DMS153 (cell line): ENCODE results near the gene RRBP1.

ENCODE experiments used
- DNase-seq: peaks from one replicate; lab custom pipeline; 2025; lab: John Stamatoyannopoulos, UW

Gene RRBP1

DNA sequence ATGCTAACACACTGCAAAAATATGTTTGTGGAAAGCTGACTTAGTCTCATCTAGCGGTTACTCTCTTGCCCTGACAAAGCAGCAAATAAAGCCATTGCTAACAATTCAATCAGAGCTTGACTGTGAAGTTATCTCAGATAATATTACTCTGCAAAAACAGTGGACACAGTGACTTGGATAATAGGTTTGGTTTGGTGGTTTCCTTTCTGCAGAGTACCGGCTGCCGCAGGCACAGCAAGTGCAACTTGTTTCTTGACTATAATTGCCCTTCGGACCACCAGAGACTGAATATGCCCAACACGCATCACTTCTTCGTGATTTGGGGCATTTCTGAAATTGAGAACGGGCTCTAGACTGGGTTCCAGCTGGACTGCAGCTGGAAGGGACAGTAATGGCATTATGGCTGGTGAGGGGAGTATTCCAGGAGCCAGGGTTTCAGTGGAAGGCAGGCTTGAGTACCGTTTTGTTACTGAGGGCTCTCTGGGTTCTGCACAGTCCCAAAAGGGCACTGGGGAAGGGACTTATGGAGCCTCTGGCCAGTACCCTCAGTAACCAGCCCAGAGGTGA, 72.1 kb downstream of the RRBP1 start:
- DNase-seq = no peak

DNA sequence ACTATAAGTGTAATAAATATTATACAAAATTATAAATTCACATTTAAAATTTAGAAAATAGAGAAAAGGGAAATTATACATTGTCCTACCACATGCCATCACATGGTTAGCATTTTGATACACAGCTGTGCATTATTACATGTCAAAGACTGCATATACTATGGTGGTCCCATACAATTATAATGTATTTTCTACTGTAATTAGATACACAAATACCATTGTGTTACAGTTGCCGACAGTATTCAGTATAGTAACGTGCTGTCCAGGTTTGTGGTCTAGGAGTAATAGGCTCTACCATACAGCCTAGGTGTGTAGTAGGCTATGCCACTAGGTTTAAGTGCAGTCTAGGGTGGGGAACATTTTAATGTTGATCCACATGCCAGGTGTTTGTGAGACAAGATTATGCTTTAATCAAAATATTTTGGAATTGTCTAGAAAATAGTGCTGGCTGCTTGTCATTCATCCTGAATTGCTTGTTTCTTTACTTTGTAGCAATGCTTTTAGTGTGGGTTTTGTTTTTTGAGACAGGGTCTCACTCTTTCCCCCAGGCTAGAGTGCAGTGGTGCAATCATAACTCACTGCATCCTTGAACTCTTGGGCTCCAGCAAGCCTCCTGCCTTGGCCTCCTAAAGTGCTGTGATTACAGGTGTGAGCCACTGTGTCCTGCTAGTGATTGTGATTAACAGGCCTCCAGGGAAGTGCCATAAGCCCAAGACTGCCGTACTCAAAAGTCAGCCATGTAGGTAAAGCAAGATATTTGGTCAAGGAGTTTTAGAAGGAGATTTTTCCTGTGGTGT, 73.1 kb downstream of the RRBP1 start:
- no peak for DNase-seq

DNA sequence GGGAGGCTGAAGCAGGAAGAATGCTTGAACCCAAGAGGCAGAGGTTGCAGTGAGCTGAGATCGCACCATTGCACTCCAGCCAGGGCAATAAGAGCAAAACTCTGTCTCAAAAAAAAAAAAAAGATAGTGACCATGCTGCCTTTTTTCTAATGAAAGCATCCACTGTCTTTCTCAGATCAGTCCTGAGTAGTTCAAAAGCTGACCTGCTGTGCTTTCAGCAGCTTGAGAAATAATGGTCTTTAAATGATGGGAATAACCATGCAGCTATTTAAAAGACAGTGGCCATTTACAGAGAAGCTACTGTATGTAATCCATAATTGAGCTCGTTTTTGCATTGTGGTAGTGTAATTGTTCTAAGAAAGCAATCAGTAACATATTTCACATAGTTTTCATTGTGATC, 76.0 kb downstream of the RRBP1 start:
- no peak for DNase-seq

DNA sequence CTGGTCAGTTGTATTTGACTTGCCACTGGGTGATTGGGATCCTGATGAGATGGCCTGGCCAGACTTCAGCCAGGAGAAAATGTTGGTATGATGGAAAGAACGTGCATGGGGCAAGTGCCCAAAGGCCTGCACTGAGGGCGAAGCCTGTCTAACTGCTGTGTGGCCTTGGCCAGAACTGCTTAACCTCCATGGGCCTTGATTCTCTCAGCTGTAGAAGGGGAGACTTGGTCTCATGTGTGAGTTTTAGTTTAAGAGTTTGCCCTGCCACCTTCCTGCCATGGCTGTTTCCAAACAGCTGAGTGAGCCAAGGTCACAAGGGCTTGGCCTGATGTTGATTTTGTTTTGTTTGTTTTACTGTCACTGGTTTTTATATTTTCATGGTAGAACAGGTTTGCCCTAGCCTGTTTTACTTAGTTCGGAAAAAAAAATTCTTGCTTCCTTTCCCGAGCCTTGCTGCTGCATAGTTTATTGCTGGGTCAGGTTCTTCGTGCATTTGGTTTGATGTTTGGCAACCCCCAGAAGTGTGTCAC, 76.8 kb downstream of the RRBP1 start:
- no peak for DNase-seq

DNA sequence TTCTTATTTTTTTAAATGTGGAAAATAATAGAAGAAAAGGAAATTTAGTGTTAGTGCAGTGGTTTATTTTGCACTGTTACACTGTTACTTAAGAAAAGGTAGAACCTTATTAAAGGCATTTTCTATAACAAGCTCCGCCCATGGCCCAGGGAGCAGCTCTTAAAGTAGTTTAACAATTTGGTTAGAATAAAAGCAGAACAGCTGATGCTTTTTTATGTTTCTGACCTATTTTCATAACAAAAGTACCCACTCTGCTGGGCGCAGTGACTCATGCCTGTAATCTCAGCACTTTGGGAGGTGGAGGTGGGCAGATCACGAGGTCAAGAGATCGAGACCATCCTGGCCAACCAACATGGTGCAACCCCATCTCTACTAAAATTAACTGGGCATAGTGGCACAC, 79.5 kb downstream of the RRBP1 start:
- DNase-seq = no peak

DNA sequence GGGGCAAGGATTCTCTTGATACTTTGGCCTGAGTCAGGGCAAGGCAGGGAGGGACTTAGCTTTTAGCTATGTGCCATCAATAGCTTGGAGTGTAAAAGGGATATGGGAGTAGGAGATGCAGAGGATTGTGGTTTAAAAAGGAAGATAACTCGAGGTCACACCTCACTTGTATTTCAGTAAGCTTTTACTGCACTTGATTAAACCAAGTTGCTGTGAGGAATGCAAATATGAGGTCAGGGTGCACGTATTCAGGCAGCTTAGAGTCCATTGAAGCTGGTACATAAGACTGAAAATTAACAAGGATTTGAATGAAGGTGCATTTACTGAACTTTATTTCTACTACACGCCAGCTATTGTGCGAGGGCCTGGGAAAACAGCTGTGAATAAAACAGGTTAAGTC, 80.1 kb downstream of the RRBP1 start:
- DNase-seq = no peak

DNA sequence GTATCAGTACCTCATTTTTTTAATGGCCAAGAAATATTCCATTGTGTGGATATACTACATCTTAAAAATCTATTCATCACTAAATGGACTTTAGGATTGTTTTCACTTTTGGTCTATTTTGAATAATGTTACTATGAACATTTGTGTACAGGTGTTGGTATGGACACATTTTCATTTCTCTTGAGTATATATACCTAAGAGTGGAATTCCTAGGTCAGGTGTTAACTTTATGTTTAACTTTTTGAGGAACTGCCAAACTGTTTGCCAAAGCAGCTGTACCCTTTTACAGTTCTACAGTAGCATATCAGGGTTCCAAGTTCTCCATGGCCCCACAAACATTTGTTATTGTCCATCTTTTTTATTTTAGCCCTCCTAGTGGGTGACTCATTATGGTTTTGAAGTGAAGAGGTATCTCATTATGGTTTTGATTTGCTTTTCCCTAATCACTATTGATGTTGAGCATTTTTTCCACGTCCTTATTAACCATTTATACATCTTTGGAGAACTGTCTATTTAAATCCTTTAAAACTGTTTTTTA, 84.0 kb downstream of the RRBP1 start:
- no peak for DNase-seq

DNA sequence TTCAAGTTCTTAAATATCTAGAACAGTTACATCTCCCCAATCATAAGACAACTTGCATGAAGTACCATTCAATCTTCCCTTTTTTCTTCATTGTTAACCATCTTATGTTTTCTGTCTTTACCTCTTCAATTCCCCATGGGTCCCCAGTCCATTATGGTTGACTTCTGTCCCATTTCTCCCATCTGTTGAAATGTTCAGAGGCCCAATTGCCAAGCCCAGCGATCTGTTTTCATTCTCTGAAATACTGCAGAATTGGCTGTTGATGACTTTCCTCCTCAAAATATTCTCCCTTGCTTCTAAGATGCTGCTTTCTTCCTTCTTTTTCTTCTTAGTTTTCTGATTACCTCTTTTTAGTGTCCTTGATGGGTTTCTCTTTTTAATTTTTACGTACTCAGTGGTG, 86.2 kb downstream of the RRBP1 start:
- no peak for DNase-seq

DNA sequence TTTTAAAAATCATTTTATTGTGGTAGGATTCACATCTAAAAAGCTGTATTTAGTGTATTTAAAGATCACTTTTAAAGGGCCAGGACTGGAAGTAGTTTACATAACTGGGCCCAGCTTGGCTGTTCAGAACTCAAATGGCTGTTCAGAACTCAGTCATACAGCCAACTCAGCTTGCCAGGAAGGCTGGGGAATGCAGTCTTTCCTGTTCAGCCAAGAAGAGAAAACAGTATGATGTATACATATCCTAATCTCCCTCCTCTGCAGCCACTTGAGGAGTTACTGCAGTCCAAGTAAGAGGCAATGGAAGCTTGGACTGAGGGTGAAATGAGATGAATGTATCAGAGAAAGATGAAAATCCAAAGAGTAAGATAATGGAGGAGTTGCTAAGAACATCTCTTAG, 87.6 kb downstream of the RRBP1 start:
- DNase-seq = no peak

DNA sequence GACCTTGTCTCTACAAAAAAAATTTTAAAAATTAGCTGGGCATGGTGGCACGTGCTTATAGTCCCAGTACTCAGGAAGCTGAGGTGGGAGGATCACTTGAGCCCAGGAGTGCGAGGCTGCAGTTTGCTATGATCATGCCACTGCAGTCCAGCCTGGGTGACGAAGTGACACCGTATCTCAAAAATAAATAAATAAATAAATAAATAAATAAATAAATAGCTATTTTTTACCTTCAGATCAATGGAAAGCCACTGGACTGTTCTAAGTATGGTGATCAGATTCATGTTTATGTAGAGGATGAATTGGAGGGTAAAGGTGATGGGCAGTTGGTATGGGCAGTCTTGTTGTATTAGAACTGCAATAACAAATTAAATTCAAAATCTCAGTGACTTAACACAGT, 88.1 kb downstream of the RRBP1 start:
- no peak for DNase-seq

- DNase-seq = no peak
Measured at GRCh38 chr20:17590245-17590644, 91.8 kb downstream of the RRBP1 start.

GRCh38 chr20:17589161-17589834, 92.7 kb downstream of the RRBP1 start:
- no peak for DNase-seq

GRCh38 chr20:17587824-17588223, 94.2 kb downstream of the RRBP1 start:
- DNase-seq = no peak

DNA sequence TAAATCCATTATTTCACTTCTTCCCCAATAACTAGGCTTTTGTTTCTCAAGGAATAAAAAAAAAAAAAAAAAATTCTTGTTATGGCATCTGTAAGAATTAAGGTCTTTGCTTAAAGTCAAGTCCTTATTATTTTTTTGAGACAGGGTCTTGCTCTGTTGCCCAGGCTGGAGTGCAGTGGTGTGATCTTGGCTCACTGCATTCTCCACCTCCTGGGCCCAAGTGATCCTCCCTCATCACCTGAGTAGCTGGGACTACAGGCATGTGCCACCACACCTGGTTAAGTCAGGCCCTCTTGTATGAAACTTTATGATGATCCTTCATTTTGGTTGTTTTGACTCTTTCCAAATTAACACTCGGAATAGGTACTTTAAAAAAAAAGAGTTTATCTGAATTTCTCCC, 94.9 kb downstream of the RRBP1 start:
- no peak for DNase-seq

DNA sequence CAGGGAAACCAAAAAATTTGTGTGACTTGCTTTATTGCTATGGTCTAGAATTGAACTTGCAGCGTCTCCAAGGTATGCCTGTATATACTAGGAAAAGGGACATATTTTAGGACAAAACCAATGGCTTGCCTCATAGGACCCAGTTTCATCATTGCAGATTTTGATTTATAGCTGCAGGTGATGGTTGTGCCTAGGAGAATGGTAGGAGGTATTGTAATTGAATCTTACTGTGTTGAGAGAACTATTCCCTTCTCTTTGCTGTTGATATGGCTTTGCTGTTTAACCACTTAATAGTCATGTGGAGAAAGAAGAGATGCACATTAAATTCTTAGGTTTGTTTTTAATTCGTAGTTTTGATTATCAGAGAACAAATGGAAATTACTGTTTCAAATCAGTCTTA, 95.8 kb downstream of the RRBP1 start:
- DNase-seq = no peak

DNA sequence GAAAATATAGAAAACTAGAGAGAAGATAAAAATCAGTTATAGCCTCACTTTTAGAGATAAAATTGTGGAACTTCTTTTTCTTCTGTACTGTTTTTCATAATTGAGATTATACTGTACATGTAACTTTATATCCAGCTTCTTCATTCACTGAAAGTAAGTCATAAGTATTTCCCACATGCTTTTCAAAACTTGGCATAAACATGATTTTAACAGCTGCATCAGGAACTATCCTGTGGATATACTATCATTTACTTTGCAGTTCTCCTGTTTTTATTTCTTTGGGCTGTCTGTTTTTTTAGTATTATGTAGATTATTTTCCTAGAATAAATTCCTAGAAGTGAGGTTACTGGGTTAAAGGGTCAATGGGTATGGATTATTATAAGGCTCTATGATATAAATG, 97.4 kb downstream of the RRBP1 start:
- no peak for DNase-seq

DNA sequence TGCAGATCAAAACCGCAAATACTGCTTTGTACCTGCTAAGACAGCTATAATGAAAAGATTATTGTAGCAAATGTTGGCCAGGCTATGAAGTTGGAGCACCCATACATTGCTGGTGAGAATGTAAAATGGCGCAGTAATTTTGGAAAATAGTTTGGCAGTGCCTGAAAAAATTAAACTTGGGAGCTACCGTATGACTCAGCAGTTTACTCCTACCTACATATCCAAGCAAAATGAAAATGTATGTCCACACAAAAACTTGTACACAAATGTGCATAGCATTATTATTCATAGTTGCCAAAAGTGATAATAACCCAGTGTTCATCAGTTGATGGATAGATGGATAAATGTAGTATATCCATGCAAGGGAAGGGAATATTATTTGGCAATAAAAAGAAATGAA, 98.9 kb downstream of the RRBP1 start:
- no peak for DNase-seq

DNA sequence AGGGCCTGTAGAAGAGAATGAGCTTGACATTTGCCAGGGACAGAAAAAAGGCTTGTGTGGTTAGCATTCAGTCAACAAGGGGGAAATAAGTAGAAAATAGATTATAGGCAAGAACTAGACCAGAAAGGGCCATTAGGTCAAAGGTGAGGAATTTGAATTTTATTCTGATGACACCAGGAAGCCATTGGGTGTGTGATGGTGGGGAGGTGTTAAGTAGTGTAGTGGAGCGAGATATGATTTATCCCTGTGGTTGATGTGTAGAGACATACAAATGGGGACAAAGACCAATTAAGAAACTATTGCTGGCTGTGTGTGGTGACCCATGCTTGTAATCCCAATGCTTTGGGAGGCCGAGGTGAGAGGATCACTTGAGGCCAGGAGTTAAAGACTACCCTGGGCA, 101.1 kb downstream of the RRBP1 start:
- DNase-seq = no peak

GRCh38 chr20:17579369-17580039, 102.5 kb downstream of the RRBP1 start:
- no peak for DNase-seq

DNA sequence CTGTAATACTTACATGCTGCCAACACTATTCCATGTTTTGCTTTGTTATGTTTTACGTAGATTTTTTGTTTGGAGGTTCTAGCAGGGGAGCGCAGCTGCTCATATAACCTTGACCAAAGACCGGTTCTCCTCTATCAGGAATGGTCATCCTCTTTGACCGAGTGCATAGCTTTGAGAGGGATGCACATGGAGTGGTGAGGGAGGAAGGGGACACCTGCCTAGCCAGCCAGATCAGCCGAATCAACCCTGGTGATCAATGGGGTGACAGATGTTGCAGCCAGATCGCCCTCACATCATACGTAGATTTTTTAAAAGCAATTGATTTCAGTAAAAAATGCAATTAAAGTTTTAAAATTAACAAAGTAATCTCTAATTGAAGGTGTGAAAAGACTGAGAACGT, 105.8 kb downstream of the RRBP1 start:
- no peak for DNase-seq

GRCh38 chr20:17573463-17573862, 108.6 kb downstream of the RRBP1 start:
- DNase-seq = no peak

- peak; percentile 18 for DNase-seq
Measured at GRCh38 chr20:17572034-17572638, 109.9 kb downstream of the RRBP1 start.
